HG02763 (cell line): ENCODE data around the gene RAB26.

ENCODE experiments used
- ATAC-seq: cut with Tn5 transposase; IDR thresholded peaks from one replicate; pipeline ENCODE4 v1.9.1; 2021; ENCODE audit warnings: mild to moderate bottlenecking, moderate library complexity; ENCODE audit not compliant: unreplicated experiment

RAB26 gene

GRCh38 chr16:2142942-2143877 is 5.2 kb upstream of the RAB26 start:
- ATAC-seq, result no peak

DNA sequence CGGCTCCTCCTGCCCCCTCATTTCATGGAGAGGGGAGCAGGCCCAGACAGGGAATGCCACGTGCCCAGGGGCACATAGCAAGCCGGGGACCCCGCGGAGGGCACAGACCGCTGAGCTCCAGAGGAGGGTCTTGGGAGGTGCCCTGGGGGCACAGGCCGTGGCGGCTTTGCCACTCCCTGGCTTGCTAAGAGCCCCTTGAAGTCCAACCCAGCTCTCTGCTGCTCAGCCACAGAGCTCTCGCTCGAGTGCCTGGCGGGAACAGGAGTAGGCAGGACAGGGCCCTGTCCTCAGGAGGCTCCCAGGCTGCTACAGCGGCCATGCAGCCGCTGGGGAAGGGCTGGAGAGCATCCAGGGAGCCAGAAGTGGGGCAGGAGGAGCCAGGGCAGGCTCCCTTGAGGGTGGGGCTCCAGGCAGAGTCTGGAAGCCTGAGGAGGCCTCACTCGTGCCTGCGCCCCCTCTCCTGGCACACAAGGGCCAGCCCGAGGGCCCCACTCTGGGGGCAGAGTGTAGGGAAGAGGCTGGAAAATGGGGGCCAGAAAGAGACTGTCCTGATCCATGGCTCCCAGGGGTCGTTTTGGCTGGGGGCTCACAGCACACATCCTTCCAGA is 4.4 kb upstream of the RAB26 start:
- no peak for ATAC-seq

DNA sequence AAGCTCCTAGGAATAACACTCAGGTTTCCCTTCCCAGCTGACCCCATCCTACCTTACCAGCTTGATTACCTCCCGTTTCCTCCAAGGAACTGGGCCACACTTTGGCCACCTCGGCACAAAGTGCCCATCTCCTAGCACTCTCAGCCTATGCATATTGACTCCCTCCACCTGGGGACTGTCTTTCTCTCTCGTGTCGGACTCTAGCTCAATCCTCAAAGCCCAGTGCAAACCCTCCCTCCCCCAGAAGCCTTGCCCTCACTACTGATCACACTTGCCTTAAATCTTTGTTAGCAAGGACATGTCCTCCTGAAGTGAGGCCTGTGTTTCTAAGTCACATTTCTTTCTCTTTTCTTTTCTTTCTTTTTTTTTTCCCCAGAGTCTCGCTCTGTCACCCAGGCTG is 2.6 kb upstream of the RAB26 start:
- no peak for ATAC-seq

- ATAC-seq, result no peak
These were observed 1.0 kb upstream of the RAB26 start for GRCh38 chr16:2147378-2147777.

DNA sequence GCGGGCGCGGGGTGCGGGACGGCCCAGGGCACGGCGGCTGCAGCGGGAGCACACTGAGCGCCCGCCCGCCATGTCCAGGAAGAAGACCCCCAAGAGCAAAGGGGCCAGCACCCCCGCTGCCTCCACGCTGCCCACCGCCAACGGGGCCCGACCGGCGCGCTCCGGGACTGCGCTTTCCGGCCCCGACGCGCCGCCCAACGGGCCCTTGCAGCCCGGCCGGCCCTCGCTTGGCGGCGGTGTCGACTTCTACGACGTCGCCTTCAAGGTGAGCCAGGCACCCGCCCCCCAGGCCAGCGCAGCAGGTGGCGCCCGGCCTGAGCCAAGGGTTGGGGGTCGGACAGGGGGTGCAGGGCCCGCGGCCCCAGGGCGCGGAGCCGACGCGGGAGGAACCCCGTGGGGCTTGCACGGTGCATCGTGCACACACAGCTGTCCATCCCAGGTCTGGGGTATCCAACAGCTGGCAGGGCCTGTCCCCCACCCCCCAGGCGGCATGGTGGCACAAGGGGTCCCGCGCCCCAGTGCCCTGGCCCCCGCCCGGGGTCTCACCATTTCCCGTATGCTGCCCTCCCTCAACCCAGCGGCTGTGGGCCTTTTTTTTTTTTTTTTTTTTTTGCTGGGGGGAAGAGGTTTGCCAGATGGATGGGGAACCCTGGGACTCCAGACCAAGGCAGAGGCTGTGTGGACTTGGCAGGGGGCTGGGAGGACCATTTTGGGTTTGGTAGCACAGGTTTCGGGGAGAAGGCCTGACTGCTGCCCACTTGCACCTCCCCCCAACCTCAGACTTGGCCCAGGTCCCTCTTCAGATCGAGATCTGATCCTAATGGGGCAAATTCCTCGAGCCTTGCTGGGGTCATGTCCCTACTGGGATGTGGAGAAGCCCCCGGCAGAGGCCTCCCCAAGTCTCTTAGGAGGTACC is 547 bp downstream of the RAB26 start:
- no peak for ATAC-seq

DNA sequence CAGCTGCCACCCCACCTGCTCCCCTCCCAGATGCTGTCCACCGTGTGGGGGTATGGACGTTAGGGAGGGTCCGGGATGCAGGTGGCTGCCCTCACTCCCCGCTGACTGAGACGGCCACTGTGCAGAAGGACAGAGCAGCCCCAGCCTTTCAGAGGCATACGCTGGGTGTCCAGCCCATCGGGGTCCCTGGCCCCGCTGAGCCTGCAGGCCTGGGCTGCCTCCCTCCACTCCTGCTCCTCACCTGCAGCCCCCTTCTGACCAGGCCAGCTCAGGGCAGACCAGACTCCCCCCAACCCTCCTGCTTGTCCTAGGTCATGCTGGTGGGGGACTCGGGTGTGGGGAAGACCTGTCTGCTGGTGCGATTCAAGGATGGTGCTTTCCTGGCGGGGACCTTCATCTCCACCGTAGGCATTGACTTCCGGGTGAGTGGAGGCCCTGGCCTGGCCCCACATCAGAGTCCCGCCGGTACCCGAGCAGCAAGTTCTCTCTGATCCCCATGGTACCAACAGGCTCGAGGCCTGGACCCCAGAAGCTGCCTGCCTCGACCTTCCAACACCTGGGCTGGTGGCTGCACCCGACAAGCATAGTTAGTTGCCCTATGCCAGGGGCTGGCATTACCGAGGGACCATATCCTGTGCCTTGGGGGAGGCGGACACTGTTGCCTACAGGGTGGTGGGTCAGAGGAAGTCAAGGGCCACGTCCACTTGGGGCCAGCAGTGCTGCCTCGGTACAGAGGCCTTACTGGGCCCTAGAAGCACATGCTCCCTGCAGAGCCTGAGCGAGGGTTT is 1.4 kb downstream of the RAB26 start:
- no peak for ATAC-seq

- ATAC-seq, result no peak
These were observed 2.2 kb downstream of the RAB26 start for GRCh38 chr16:2150418-2151187.

DNA sequence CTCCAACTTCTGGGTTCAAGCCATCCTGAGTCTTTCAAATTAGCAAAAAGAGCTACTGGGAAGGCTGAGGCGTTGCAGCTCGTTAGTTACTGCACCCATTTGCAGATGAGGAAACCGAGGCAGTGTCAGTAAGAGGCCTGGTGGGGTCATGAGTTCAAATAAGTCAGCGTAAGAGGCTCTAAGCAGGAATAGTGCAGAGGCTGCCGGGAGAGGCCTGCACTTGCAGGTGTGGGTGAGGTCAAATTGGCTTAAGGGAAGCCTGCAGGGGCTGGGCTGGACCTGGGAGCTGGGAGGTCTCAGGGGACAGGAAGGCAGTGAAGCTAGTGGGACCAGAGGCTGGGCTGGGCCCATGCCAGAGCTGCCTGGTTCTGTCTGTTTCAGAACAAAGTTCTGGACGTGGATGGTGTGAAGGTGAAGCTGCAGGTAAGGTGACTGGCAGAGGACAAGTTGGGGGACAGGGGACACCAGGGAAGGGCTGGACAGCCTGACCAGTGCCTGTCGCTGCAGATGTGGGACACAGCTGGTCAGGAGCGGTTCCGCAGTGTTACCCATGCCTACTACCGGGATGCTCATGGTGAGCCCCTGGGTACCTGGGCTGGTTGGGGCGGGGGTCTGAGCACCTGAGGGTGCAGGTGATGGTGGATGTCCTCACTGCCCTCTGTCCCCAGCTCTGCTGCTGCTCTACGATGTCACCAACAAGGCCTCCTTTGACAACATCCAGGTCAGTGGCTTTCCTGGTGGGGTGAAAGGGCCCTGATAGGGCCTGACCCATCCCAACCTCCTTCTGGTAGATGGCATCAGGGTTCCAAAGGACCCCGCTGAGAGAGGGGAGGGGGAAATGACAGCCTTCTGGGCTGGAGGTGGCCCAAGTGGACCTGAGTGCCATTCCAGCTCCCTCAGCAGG is 3.0 kb downstream of the RAB26 start:
- no peak for ATAC-seq

DNA sequence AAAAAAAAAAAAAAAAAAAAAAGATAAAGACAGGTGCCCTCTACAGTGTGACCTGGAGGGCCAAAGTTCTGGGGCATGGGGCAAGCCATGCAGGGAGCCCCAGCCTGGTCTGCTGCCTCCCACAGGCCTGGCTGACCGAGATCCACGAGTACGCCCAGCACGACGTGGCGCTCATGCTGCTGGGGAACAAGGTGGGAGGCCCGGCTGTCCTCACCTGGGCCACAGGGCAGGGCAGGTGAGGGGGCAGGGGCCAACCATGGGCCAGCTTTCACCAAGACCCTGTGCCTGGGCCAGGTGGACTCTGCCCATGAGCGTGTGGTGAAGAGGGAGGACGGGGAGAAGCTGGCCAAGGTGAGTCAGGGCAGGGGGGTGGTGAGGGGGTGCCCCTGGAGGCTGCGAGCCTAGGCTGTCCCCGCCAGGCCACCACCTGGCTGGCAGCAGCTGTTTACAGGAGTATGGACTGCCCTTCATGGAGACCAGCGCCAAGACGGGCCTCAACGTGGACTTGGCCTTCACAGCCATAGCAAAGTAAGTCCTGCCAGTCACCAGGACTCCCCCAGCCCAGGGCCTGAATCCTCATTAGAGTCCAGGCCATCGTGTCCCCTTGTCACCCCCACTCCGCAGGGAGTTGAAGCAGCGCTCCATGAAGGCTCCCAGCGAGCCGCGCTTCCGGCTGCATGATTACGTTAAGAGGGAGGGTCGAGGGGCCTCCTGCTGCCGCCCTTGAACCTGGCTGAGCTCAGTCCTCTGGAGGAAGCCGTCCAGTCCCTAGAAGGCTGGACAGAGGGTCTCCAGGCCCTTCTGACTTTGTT is 4.5 kb downstream of the RAB26 start:
- ATAC-seq, result no peak

- no peak for ATAC-seq
These were observed 6.2 kb downstream of the RAB26 start for GRCh38 chr16:2154533-2155090.

GRCh38 chr16:2155091-2155950 is 6.9 kb downstream of the RAB26 start, which contains the start of gene TRAF7:
TRAF7 (plus strand) TSS chr16:2155782; CDS start chr16:2163921, 8,139 bp downstream.
- ATAC-seq, result peak; percentile 80

DNA sequence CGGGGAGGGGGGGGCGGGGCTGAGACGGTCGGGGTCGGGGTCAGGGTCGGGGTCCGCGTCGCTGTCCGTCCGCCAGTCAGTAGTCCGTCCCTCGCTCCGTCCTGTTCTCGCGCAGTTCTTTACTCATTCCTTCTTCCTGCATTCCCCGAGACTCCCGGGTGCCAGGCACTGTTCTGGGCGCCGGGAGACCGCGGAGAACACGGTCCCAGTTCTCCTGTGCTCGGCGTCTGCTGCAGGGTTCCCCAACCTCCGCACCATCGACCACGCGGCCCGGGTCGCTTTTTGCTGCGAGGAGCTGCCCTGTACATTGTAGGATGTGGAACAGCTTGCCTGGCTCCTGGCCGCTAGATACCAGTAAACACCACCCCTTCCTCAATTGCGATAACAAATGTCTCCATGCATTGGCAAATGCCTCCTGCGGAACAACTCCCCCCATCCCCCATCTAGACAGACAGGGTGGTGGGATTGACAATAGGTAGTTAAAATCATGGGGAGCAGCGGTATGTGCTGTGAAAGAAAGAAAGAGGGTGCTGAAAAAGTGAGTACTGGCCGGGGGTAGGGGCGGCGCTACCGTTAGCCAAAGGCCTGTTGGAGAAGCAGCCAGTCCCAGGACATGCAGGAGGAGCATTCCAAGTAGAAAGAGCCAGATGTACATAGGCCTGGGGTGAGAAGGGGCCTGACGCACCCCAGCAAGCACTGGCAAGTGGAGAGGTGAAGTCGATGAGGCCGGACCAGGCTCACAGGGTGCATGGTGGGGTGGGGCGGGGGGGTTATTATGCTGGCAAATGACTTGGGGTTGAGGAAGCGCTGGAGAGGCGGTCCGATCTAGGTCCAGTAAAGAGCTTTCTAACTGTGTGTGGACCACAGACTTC is 7.8 kb downstream of the RAB26 start:
- no peak for ATAC-seq

DNA sequence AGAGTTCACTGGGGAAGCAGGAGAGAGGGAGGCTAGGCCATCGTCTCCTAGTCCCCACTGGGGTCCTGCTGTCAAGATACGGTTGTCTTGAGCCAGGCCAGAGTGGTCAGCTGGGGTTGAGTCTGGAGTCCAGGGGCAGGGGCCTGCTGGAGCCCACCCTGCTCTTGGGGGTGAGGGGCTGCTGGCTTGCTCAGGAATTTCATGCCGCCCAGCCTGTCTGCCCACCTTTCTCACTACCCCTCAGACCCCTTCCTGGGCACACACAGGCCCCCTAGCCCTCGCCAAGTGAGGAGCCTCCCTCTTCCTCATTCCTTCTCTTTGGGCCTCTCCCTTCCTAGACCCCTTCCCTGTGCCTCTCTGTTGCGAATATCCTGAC is 8.4 kb downstream of the RAB26 start:
- no peak for ATAC-seq

DNA sequence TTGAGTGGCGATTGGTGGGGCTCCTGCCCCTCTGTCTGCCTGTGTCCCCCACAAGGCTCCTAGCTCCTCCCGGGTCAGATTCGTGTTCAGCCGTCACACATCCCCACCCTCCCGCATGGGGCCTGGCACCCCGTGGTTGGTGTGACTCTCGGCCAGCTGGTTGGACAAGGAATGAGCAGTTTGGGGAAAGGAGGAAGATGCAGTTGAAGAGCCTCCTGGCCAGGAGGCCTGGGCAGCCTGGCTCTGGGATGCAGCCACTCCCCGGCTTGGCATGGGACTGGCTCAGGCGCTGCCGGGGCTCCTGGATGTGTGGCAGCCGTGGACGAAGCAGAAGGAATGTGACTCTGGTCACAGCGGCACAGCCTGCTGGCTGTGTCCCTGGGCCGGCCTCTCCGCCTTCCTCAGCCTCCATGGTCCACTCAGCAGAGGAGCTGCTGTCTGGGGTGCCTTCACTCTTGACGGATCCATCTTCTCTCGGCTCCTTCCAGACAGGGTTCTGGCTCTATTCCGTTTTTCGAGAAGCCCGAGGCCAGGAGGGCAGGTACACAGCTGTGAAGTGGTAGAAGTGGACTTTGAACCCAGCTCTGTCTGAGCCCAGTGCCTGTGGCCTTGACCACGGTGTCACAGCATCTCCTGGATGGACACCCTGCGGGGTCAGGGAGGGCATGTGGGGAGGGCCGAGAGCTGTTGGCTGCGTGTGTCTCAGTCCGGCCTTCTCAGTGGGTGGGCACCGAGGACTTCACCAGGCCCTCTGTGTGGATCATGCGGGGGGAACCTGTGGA is 9.2 kb downstream of the RAB26 start:
- ATAC-seq, result no peak

DNA sequence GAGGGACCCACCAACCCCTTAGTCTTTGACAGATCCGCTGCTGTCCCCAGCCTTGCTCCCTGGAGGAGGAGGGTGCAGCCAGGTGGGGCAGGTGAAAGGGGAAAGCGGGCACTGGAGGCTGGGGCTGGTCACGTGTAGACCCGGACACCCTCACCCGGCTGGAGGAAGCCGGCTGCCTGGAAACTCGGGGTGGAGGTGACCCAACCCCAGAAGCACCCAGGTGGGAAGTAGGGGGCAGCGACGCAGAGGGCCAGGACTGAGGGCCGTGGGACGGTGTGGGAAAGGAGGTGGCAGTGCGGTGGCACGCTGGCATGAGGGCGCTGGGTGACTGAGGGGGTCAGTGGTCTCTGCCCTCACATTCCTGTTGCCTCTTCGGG is 9.8 kb downstream of the RAB26 start:
- no peak for ATAC-seq
